ENCODE data around the gene FXYD5. TPM values are rescaled to one million over a fixed set of nuclear protein-coding genes. Genes with fewer than 3 reads are reported as not detected.

FXYD5 gene
- total RNA-seq, 6 experiments from 2014 or later: 317 to 417 (median 353) TPM

GRCh38 chr19:35153701-35154524, 622 bp upstream of the FXYD5 start:
- Mint-ChIP-seq H3K9me3 (no peaks in the 10 kb centered on the region), H3K27me3 (ENCODE audit: insufficient read depth) (no peaks in the 10 kb centered on the region), H3K27ac (peak overlapping the region; percentile 96), H3K4me3 (peak overlapping the region; percentile 96), H3K36me3 (ENCODE audit: low read depth) (peaks cover 26% of the 10 kb centered on the region), H3K4me1 (ENCODE audit: low read depth) (peaks cover 39% of the 10 kb centered on the region)
- TF ChIP-seq, protein P1, sequence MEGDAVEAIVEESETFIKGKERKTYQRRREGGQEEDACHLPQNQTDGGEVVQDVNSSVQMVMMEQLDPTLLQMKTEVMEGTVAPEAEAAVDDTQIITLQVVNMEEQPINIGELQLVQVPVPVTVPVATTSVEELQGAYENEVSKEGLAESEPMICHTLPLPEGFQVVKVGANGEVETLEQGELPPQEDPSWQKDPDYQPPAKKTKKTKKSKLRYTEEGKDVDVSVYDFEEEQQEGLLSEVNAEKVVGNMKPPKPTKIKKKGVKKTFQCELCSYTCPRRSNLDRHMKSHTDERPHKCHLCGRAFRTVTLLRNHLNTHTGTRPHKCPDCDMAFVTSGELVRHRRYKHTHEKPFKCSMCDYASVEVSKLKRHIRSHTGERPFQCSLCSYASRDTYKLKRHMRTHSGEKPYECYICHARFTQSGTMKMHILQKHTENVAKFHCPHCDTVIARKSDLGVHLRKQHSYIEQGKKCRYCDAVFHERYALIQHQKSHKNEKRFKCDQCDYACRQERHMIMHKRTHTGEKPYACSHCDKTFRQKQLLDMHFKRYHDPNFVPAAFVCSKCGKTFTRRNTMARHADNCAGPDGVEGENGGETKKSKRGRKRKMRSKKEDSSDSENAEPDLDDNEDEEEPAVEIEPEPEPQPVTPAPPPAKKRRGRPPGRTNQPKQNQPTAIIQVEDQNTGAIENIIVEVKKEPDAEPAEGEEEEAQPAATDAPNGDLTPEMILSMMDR (IDR thresholded peaks at IDR 0.05): peak; percentile 80
- no peak for DNase-seq

- Mint-ChIP-seq H3K27ac (peak overlapping the region; percentile 96), H3K4me1 (ENCODE audit: low read depth) (peaks cover 38% of the 10 kb centered on the region), H3K36me3 (ENCODE audit: low read depth) (peaks cover 41% of the 10 kb centered on the region), H3K4me3 (peak overlapping the region; percentile 96), H3K27me3 (ENCODE audit: insufficient read depth) (no peaks in the 10 kb centered on the region), H3K9me3 (no peaks in the 10 kb centered on the region)
- no peak for DNase-seq
- TF ChIP-seq, protein P1 (IDR thresholded peaks at IDR 0.05): no peak
Measured at GRCh38 chr19:35155441-35155840, 906 bp downstream of the FXYD5 start.

DNA sequence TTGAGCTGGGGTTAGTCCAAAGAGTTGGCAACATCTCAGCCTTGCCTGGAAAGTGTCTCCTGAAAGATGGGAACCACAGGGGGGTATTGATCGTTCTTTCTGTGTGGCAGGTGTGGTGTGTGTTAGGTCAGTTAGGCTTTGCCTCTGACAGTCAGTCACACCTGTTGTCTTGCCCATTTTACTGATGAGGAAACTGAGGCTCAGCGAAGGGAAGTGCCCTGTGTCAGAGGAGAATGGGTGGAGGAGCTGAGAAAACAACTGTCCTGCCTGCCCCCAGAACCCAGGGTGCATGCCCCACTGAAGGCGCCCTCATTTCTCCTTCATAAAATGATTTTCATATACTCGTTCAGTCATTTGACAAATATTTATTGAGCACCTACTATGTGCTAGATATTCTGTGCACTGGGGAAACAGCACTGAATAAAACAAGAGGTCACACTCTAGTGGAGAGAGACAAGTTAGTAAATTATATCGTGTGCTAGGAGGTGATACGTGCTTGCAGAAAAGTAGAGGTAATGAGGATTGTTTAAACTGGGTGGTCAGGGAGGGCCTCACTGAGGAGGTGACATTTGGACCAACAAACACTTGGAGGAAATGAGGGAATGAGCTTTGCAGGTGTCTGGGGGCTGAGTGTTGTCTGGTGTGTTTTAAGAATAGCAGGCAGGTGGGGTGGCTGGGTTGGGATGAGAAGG, 1.6 kb downstream of the FXYD5 start:
- Mint-ChIP-seq H3K36me3 (ENCODE audit: low read depth) (peaks cover 48% of the 10 kb centered on the region), H3K4me1 (ENCODE audit: low read depth) (peaks cover 34% of the 10 kb centered on the region), H3K4me3 (peak overlapping the region; percentile 96), H3K9me3 (peaks cover 1% of the 10 kb centered on the region), H3K27ac (peak overlapping the region; percentile 96), H3K27me3 (ENCODE audit: insufficient read depth) (no peaks in the 10 kb centered on the region)
- TF ChIP-seq, protein P1 (IDR thresholded peaks at IDR 0.05): no peak
- DNase-seq: no peak

GRCh38 chr19:35156673-35157014, 2.1 kb downstream of the FXYD5 start:
- peaks cover 6% of the 10 kb centered on the region for H3K9me3 Mint-ChIP-seq
- H3K4me1 Mint-ChIP-seq (ENCODE audit: low read depth): peaks cover 34% of the 10 kb centered on the region
- peaks cover 53% of the 10 kb centered on the region for H3K36me3 Mint-ChIP-seq (ENCODE audit: low read depth)
- H3K27me3 Mint-ChIP-seq (ENCODE audit: insufficient read depth): no peaks in the 10 kb centered on the region
- H3K4me3 Mint-ChIP-seq: peak overlapping the region; percentile 96
- no peak overlapping the region for H3K27ac Mint-ChIP-seq
- DNase-seq: no peak
- TF ChIP-seq, protein P1 (IDR thresholded peaks at IDR 0.05): no peak

DNA sequence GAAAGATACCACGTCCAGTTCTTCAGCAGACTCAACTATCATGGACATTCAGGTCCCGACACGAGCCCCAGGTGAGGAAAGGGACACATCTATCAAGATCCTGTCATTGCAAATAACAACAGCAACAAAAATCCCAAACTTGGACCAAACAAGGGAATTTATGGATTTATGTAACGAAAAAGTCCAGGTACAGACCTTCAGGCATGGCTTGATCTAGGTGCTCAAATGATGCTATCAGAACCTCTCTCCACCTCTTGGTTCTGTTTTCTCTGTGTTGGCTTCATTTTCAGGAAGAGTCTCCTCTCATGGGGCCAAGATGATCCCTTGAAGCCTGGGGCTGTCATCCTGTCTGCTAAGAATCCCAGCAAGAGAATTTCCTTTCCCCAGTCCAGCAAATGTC, 2.9 kb downstream of the FXYD5 start:
- H3K4me3 Mint-ChIP-seq: no peak overlapping the region
- peaks cover 11% of the 10 kb centered on the region for H3K9me3 Mint-ChIP-seq
- TF ChIP-seq, protein P1 (IDR thresholded peaks at IDR 0.05): no peak
- peaks cover 61% of the 10 kb centered on the region for H3K36me3 Mint-ChIP-seq (ENCODE audit: low read depth)
- no peak for DNase-seq
- no peaks in the 10 kb centered on the region for H3K27me3 Mint-ChIP-seq (ENCODE audit: insufficient read depth)
- H3K4me1 Mint-ChIP-seq (ENCODE audit: low read depth): peaks cover 33% of the 10 kb centered on the region
- H3K27ac Mint-ChIP-seq: no peak overlapping the region

Data from HFFc6 (cell line).